ENCODE measurements around the gene GET4. TPM values are rescaled to one million over a fixed set of nuclear protein-coding genes. Genes with fewer than 3 reads are reported as not detected.
A peak's percentile ranks its signal among the peaks of the same experiment; 100 is the strongest.
"Not testable (repeated sequence)": the region's sequence is repeated elsewhere in the genome, so short reads cannot be mapped to it uniquely, and the experiment has no call there.

GET4 gene
- total RNA-seq, 1 experiment from 2014 or later: 43.2 TPM

DNA sequence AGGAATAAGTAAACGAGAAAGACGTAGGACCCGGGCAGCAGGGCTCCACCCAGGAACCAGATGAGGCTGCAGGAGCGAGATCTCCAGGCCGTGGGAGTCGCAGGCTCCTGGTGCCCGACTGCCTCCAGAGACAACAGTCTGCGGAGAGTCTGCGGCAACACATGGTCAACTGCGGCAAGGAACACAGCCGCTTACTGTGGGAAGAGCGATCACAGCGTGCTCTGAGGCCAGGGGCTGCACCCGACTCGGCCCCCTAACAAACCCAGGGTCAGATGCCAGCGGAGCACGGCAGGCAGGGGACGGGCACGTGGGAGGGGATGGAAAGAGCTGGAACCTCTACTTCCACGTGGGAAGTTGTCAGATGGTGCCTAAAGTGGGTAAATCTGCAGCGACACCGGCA is 26.6 kb downstream of the GET4 start:
- in situ Hi-C loops (cut with HindIII; ENCODE audit: low pct_unique_long_range_greater_than_20kb, low sequenced_read_pairs): no loop called here
- no peak for DNase-seq (ENCODE audit: low read depth, low spot score)

DNA sequence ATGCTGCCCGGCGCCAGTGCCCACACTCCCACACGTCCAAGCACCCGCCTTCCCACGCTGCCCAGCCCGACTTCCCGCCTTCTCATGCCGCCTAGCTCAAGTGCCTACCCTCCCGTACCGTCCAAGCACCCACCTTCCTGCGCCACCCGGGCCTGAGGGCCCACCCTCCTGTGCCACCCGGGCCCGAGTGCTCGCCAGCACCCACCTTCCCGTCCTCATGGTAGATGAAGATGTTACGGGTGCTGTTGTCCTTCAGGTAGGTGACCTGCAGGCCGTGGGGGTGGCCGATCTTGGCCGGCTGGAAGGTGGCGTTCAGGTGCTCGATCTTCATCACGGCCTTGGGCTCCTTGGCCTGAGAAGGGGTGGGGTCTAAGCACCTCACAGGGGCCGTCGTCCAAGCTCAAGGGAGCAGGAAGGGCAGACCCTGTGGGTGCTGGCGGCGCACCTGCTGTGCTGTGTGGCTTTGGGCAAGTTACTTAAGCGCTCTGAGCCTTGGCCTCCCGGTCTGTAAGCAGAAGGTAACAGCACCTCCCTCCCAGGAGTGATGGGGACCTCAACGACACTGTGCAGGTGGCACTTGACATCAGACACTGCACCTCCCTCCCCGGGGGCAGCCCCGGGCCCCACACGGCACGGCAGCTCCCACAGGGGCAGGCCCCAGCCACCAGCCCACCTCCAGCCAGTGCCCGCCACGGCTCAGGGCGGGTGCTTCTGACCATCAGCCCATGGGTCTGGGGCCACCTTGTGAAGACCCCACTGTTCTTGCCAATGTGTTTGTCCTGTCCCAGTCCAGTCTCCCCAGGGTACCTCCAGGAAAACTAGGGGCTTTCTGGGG is 27.8 kb downstream of the GET4 start:
- no peak for DNase-seq (ENCODE audit: low read depth, low spot score)
- in situ Hi-C loops (cut with HindIII; ENCODE audit: low pct_unique_long_range_greater_than_20kb, low sequenced_read_pairs): no loop called here

DNA sequence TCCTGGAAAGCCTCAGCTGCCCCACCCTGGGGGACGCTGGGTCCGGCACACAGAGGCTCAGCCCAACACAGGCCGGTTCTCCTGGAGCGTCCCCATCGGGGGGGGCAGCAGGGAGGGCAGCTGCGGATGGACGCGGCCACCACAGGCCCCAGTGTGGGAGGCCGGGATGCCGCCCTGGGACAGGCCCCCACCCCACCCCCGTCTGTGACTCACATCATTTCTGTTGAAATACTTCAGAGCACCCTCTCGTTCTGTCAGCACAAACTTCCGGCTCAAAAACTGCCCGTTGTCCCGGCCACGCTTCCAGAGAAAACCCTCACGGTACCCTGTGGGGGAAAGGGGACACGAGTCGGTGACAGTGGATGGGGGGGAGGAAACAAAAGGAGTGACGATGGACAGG is 28.5 kb downstream of the GET4 start:
- in situ Hi-C loops (cut with HindIII; ENCODE audit: low pct_unique_long_range_greater_than_20kb, low sequenced_read_pairs): no loop called here
- DNase-seq (ENCODE audit: low read depth, low spot score): no peak

DNA sequence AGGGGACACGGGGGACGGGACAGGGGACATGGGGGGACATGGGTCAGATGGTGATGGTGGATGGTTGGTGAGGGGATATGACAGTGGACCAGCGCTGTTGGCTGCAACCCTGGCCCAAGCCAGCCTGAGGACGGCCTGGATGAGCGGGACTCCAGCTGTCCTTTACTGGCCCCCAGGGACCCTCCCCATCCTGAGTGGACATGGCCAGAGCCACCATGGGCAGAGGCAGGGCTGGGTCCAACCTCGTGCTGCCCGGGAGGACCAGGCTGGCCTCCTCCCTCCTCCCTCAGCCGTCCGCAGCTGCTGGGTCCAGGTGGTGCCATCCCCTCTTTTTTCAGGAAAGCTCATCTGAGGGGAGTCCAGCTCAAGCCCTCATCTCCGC is 30.4 kb downstream of the GET4 start:
- in situ Hi-C loops (cut with HindIII; ENCODE audit: low pct_unique_long_range_greater_than_20kb, low sequenced_read_pairs): no loop called here
- DNase-seq (ENCODE audit: low read depth, low spot score): no peak

DNA sequence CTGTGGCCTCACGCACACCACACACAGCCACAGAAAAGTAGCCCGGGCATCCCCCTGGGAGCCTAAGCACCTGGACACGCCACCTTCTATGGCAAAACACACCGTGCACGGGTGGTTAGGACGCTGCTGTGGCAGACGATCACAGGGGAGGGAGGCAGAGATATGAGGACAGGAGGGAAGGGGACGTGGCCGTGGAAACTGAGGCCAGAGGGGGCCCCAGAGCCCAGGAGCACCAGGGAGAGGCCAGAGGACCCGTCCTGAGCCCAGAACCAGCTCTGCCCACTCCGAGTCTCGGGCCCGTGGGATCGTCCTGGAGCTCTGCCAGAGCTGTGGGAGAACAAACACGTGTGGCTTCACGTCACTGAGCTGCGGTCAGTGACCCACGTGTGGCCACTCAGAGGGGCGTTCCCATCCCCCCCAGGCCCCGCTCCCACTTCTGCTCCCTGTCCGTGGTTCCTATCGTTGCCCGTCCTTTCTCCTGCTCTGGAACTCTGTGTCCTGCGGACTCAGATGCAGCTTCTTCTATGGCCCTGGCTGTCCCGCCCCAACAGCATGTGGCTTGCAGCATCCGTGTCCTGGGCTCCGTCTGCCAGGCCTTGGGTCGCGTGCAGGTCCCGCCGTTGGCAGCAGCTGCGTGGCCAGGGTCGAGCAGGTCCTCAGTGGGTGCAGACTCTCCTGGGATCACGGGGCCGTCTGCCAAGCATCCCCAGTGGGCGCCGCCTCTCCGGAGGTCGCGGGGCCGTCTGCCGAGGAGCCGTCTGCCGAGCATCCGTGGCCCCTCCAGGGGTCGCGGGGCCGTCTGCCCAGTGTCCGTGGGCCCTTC is 31.0 kb downstream of the GET4 start:
- in situ Hi-C loops (cut with HindIII; ENCODE audit: low pct_unique_long_range_greater_than_20kb, low sequenced_read_pairs): no loop called here
- no peak for DNase-seq (ENCODE audit: low read depth, low spot score)

DNA sequence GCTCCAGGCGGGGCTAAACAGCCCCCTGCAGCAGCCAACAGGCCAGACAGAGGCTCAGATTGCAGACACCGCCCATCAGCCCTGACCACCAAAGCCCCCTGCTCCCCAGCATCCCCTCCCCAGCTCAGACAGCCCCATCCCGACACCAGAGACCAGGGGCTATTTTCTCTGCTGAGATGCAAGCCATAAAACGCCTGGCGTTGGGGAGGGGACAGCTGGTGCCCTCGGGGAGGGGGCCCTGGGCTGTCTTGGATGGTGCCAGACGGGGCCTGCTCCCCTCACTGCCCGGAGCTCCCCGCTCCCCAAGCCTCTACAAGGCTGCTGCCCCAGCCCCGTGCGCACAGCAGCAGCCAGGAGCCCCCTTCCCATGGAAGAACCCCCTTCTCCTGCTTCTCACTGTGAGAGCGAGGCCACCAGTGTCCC is 31.8 kb downstream of the GET4 start:
- DNase-seq (ENCODE audit: low read depth, low spot score): no peak
- in situ Hi-C loops (cut with HindIII; ENCODE audit: low pct_unique_long_range_greater_than_20kb, low sequenced_read_pairs): no loop called here

DNA sequence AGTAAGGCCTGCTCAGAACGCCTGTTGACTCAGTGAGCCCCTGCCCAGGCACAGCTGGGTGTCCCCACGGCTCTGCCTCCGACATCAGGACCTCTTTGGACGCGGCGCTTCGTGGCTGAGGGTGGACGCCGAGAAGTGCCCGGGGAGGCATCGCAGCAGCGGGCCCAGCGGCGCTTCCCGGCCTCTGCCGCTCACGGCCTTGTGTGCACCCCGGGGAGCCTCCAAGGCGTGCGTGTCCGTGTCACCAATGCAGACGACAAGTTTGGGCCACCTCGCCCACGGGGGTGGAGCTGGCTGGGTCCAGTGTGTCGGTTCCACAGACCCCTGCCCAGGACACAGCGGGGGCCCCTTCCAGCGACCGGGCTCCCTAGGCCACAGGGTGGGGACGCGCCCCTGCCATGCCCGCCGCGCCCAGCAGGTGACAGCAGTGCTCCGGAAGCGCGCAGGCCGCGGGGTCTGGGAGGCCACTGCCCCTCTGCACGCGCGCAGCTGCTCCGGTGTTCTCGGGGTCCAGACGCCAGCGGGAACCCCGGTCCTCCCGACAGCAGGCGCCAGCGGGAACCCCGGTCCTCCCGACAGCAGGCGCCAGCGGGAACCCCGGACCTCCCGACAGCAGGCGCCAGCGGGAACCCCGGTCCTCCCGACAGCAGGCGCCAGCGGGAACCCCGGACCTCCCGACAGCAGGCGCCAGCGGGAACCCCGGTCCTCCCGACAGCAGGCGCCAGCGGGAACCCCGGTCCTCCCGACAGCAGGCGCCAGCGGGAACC is 32.4 kb downstream of the GET4 start:
- in situ Hi-C loops (cut with HindIII; ENCODE audit: low pct_unique_long_range_greater_than_20kb, low sequenced_read_pairs): not testable (repeated sequence)
- peak; percentile 56 for DNase-seq (ENCODE audit: low read depth, low spot score)

DNA sequence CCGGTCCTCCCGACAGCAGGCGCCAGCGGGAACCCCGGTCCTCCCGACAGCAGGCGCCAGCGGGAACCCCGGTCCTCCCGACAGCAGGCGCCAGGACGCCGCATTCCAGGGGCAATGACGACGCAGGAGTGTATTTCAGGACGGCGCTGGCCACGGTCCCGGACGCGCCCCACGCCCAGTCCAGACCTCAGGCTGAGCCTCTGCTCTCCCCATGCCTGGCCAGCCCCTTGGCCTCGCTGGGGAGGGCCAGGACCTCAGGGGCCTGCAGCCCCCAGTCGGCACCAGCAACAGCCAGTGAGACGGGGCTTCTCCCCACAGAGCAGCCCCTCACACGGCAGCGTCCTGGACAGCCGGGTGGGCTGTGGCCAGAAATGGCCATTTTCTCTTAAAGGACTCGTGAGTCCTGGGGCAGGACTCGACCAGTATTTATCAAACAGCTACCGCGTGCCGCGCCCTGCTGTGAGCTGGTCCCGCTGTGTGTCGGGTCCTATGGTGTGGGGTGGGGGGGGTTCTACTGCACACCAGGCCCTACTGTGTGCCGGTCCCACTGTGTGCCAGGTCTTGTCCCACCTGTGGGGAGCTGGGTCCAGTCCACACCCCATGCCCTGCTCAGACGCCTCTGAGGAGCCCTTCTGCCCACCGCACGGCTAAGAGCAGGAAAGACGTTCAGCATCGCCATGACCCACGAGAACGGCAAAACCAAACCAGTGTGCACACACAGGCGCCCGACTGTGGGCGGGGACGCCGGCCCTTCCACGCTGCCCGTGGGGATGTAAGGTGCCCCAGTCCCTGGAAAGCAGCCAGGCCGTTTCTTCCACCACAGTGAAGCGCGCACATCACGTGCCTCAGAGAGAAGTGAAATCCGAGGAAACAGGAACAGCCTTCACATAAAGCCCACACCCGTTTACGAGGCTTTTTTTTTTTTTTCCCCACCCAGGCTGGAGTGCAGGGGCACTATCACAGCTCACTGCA is 33.3 kb downstream of the GET4 start:
- no peak for DNase-seq (ENCODE audit: low read depth, low spot score)
- in situ Hi-C loops (cut with HindIII; ENCODE audit: low pct_unique_long_range_greater_than_20kb, low sequenced_read_pairs): no loop called here

DNA sequence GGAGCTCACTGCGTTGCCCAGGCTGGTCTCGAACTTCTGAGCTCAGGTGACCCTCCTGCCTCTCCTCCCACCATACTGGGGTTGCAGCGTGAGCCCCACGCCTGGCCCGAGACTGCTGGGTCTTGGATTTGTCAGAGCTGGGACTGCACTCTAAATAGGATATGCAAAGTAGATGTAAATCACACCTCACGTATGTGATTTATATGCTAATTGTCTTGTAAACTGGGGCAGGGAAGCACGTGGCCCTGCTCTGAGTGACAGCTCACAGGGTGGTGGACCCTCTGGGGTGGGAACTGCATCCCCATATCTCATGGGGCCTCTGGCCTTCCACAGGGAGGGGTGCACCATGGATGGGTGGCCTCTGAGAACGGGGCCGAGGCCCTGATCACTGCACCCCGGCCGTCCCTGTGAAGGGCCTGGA is 34.1 kb downstream of the GET4 start:
- in situ Hi-C loops (cut with HindIII; ENCODE audit: low pct_unique_long_range_greater_than_20kb, low sequenced_read_pairs): no loop called here
- DNase-seq (ENCODE audit: low read depth, low spot score): no peak

DNA sequence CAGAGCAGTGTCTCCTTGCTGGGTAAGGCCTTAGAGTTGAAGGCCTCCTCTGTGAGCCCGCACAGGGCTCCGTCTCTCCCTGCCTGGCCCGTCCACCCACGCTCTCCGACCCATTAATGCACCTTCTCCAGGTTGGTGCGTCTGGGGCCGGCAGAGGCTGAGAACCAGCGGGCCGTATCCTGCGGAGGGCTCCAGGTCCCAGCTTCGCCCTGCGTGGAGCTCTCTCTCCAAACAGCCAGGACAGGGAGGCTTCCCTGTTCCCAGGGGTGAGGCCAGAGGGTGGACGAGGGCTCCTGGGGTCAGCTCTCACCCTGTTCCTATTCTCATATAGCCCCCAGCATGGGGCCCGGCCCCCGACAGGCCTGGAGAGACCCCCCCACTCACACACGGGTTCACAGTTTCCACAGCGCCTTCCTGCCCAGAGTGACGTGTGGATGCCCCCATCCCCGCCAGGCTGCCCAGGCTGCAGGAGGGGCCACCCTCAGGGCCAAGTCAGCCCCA is 34.6 kb downstream of the GET4 start:
- DNase-seq (ENCODE audit: low read depth, low spot score): no peak
- in situ Hi-C loops (cut with HindIII; ENCODE audit: low pct_unique_long_range_greater_than_20kb, low sequenced_read_pairs): no loop called here

DNA sequence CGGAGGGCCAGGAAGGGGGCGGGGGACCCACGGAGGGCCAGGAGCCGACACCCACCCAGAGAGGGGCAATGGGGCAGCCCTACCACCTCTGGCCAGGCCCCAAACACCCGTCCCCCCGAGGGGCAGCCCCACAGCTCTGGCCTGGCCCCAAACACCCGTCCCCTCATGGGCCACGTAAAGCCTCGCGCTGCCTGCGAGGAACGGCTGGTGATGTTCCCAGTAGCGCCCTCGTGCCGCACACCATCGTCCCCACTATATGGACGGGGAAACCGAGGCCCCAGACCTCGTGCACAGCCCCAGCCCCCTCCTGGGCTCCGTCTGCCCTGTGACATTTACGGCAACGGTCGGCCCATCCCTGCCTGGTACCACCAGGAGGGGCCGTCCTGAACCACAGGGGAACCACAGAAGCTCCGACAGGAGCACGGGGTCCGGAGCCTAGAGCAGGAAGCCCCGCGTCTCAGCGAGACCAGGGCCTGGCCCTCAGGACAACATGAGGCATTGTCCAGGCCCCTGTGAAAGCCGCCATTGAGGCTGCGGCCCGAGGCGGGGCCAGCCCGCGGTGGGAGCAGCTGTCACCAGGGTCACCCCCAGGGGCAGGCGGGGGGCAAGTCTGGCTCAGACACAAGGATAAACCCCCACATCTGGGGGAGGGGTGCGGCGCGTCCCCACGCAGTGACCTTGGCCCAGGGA is 35.6 kb downstream of the GET4 start:
- no peak for DNase-seq (ENCODE audit: low read depth, low spot score)
- in situ Hi-C loops (cut with HindIII; ENCODE audit: low pct_unique_long_range_greater_than_20kb, low sequenced_read_pairs): no loop called here

DNA sequence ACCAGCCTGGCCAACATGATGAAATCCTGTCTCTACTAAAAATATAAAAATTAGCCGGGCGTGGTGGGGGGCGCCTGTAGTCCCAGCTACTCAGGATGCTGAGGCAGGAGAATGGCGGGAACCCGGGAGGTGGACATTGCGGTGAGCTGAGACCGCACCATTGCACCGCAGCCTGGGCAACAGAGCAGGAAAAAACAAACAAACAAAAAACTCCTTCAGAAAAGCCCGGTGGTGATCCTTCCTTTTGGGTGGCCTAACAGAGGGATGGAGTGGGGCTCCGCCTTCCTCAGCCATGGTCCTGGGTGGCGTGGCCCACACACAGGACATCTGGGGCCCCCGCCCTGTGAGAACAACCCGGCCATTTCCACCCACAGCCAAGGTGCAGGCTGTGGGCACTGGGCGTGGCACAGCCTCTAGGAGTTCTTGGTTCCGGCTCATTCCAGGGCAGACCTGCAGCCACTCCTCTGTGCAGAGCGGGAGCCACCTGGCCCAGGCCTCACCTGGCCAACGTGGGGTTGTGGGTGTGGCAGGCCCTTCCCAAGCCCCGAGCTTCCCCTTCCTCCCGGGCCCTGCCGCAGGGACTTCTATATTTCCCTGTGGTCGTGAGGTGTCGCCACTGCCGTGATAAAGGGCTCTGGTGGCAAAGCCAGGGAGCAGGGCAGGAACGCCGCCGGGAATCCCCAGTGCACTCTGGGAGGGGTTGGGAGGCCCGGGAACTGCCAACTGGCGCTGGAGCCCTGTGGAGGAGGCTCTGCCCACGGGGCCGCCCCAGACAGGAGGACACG is 37.6 kb downstream of the GET4 start:
- in situ Hi-C loops (cut with HindIII; ENCODE audit: low pct_unique_long_range_greater_than_20kb, low sequenced_read_pairs): no loop called here
- DNase-seq (ENCODE audit: low read depth, low spot score): no peak

DNA sequence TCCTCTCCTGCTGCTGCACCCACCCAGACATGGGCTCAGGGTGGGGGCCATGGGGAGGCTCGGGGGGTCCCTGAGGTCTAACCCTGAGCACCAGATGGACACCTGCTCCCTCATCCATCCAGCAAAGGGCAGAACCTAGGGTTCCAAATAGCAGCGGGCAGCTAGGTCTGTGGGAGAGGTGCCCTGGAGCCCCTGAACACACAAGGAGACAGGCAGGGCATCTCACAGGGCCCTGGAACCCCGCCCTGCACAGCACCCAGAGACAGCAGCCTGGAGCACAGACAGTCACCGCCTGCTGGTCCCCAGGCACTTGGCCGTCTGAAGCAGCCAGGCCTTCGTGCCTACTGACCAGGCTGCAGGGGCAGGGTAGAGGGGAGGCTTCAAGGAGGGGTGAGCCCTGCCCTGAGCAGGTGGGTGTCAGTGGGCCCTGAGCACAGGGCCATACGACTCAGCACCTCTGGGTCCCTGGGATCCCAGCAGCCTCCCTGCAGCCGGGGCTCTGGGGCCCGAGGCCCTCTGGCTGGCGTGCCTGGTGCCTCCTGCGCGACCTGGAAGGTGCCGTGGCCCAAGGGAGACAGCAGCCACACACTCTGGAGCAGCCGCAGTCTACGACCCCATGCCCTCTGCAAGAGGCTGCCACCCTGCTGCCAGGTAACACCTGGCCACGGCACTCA is 38.3 kb downstream of the GET4 start:
- in situ Hi-C loops (cut with HindIII; ENCODE audit: low pct_unique_long_range_greater_than_20kb, low sequenced_read_pairs): no loop called here
- DNase-seq (ENCODE audit: low read depth, low spot score): no peak

DNA sequence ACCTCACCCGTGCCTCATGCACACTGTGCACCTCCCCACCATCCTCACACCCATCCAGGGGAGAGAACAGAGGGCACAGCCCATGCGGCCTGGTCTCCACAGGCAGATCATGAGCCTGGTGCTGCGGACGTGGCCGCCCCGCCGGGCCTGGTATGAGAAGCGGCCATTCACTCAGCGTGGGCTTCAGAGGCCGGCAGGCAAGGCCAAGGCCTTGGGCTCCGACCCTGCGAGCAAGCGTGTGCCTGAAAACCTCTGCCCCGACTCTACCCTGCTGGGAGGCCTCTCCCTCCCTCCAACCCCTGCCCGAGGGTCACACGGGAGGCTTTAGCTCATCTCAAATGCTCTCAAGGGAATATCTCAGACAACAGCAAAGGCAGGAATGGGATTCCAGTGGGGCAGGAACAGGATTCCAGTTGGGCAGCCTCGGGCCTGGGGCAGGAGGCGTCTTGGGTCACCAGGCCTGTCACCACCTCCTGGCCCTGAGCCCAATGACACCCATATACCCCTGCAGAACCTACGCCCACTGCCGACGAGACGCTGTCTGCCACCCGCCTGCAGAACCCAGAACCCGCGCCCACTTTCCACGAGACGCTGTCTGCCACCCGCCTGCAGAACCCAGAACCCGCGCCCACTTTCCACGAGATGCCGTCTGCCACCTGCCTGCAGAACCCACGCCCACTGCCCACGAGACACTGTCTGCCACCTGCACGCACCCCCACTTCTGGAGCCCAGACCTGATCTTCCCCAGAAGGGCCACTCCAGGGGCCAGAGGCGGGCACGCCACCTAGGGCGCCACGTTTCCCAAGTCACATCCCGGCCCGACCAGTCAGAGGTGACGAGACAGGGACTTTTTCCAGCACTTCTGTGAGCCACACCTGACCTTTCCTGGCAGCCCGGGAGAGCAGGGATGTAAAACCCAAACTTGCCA is 39.2 kb downstream of the GET4 start:
- in situ Hi-C loops (cut with HindIII; ENCODE audit: low pct_unique_long_range_greater_than_20kb, low sequenced_read_pairs): no loop called here
- no peak for DNase-seq (ENCODE audit: low read depth, low spot score)

Measured in SK-MEL-5 (cell line).